K562 treated with DMSO at 1 percent for 12 hours (cell line): Measurements from ENCODE around the gene PLSCR2. TPM values are rescaled to one million over a fixed set of nuclear protein-coding genes. Genes with fewer than 3 reads are reported as not detected.

Source experiments
- total RNA-seq: library from RNA; unstranded; fragments of 300-600 nt; gene quantifications from 2 replicates; pipeline ENCODE4 v1.2.3, GENCODE V29; 2022; ENCODE audit not compliant: insufficient read depth

Gene PLSCR2
- total RNA-seq = not detected in 2 replicates

GRCh38 chr3:146469150-146470017, at the start of gene PLSCR2:
TSS of gene PLSCR2 (minus strand) at chr3:146469561. CDS start at chr3:146459904, 9,657 bp downstream.

Other genes with a start within 250 kb of the PLSCR2 start
- 1.4 TPM in 1 of 2 replicates, not detected in the other for gene PLSCR4, start 218.5 kb downstream of the PLSCR2 start, total RNA-seq
- 50.7 and 95.6 TPM in 2 replicates for gene PLSCR1, start 75.0 kb upstream of the PLSCR2 start, total RNA-seq
- gene PLSCR5, start 135.8 kb upstream of the PLSCR2 start, total RNA-seq = not detected in 2 replicates